HG03442 (cell line): ENCODE measurements around the gene PHACTR1.
"Not testable (repeated sequence)": the region's sequence is repeated elsewhere in the genome, so short reads cannot be mapped to it uniquely, and the experiment has no call there.

Source experiments
- ATAC-seq: cut with Tn5 transposase; IDR thresholded peaks from one replicate; pipeline ENCODE4 v1.9.1; 2021; ENCODE audit warnings: mild to moderate bottlenecking, moderate library complexity; ENCODE audit not compliant: unreplicated experiment

Gene PHACTR1

GRCh38 chr6:13326031-13326586, 609.5 kb downstream of the PHACTR1 start:
- not testable (repeated sequence) for ATAC-seq

DNA sequence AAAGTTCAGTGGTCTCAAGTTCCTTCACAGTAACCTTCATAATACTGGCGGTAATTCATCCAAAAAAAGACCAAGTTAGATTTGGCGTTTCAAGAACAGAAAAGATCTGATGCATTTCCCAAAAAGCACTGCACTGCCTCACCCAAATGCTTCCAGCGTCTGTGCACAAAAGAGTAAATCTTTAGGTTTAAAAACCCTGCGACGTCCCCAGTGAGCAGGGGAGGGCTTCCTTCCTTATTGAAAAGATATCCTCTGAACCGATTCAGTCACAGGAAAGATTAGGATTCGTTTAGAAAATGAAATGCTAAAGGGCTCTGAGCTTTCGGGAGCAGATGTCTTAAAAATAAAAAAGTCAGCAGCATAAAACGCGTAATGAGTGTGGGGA, 611.1 kb downstream of the PHACTR1 start:
- ATAC-seq, result no peak

GRCh38 chr6:13328076-13328874, 611.7 kb downstream of the PHACTR1 start, which contains the start of gene TBC1D7:
Gene TBC1D7 (minus strand): TSS chr6:13328537. CDS start chr6:13326898, 1,639 bp downstream.
- ATAC-seq, result peak; percentile 89

GRCh38 chr6:13328875-13329183, 612.3 kb downstream of the PHACTR1 start:
- ATAC-seq, result no peak

DNA sequence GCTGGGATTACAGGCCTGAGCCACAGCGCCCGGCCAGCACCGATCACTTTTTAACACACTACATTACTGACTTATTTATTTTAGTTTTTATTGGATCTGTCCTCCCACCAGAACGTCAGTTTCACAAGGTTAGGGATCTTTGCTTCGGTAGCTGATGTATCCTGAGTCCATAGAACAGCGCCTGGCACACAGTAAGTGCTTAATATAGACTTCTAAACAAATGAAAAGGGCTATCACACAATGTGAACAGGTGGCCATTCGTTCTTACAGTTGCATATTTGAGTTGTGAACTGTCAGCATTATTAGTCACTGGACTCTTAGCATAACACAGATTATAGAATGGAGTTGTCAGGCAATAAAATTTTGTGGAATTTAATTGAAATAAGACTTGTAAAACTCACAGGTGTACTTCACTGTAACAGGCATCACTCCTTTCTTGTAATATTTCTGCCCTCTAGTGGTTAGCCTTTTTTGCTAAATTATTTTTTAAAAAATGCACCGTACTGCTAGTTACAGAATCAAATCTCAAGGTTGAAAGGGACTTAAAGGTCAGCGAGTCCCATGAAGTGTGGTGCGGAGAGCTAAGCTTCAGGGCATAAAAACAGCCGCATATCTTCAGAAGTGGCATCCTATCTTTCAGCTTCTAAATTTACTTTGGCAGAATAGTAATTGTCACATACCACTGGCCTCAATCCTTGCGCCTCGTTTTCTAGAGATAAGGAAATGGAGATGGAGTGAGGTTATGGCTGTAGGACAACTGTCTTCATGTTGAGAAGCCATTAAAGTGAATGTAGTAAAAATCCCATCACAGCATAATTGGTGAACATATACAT, 615.2 kb downstream of the PHACTR1 start:
- ATAC-seq, result no peak

DNA sequence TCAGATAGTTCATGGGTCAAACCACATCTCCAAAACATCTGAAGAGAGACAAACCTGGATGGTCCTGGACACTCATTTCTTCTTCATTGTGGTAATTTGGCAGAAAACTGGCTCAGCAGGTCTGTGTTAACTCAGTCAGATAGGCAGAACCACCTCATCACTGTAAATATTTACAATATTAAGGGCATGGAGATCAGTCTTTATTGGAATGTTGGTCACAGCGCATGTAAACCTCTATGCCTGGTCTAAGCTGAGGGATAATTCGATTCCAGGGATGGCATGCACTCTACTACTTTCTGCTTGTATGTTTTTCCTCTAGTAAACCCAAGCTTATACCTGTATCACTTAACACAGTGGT, 615.8 kb downstream of the PHACTR1 start:
- no peak for ATAC-seq

GRCh38 chr6:13334953-13335352, 618.4 kb downstream of the PHACTR1 start:
- ATAC-seq, result no peak

- no peak for ATAC-seq
These were observed 620.0 kb downstream of the PHACTR1 start for GRCh38 chr6:13336553-13336952.

DNA sequence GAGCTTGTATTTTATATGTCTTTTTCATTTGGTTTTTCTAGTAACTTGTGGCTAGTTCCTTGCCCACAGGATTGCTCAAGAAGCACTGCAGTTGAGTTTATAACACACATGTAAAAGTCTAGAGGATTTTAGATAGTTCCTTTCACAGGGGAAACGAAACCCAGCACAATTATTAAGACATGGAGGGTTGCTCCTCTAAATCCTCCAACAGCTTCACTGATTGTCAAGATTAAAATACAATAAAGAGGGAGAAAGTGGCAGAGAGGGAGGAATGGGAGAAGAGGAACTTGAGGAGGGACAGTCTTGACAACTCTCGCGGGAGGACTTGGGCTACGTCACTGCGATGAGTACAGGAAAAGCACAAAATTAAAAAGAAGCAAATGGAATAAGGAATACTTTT, 621.5 kb downstream of the PHACTR1 start:
- ATAC-seq, result no peak
